ENCODE data around the gene OR9Q1.
"Not testable (repeated sequence)": the region's sequence is repeated elsewhere in the genome, so short reads cannot be mapped to it uniquely, and the experiment has no call there.

Gene OR9Q1

GRCh38 chr11:58023435-58023931, at the start of gene OR9Q1:
TSS of gene OR9Q1 (plus strand) at chr11:58023881. CDS start at chr11:58179445, 155,564 bp downstream.
- DNase-seq = no peak

GRCh38 chr11:57974132-57974531, 49.5 kb upstream of the OR9Q1 start:
- DNase-seq = no peak

GRCh38 chr11:57974848-57975601, 48.7 kb upstream of the OR9Q1 start:
- DNase-seq = no peak

GRCh38 chr11:57977709-57978108, 46.0 kb upstream of the OR9Q1 start:
- no peak for DNase-seq

- DNase-seq = no peak
Measured at GRCh38 chr11:57978686-57979531, 44.8 kb upstream of the OR9Q1 start.

- no peak for DNase-seq
Measured at GRCh38 chr11:57979532-57980079, 44.1 kb upstream of the OR9Q1 start.

GRCh38 chr11:57980201-57980600, 43.5 kb upstream of the OR9Q1 start:
- no peak for DNase-seq

- DNase-seq = no peak
Measured at GRCh38 chr11:57981536-57981935, 42.1 kb upstream of the OR9Q1 start.

GRCh38 chr11:57982776-57983175, 40.9 kb upstream of the OR9Q1 start:
- DNase-seq = no peak

- DNase-seq = no peak
Measured at GRCh38 chr11:57983191-57983590, 40.5 kb upstream of the OR9Q1 start.

GRCh38 chr11:57999523-57999922, 24.2 kb upstream of the OR9Q1 start:
- not testable (repeated sequence) for DNase-seq

GRCh38 chr11:58000021-58000420, 23.7 kb upstream of the OR9Q1 start:
- DNase-seq = not testable (repeated sequence)

GRCh38 chr11:58000699-58001098, 23.0 kb upstream of the OR9Q1 start:
- no peak for DNase-seq

GRCh38 chr11:58003036-58003435, 20.6 kb upstream of the OR9Q1 start:
- no peak for DNase-seq

GRCh38 chr11:58003591-58003990, 20.1 kb upstream of the OR9Q1 start:
- DNase-seq = no peak

GRCh38 chr11:58004664-58005063, 19.0 kb upstream of the OR9Q1 start:
- no peak for DNase-seq

GRCh38 chr11:58006940-58007339, 16.7 kb upstream of the OR9Q1 start:
- no peak for DNase-seq

GRCh38 chr11:58011771-58012170, 11.9 kb upstream of the OR9Q1 start:
- DNase-seq = no peak

- no peak for DNase-seq
Measured at GRCh38 chr11:58024601-58025091, 965 bp downstream of the OR9Q1 start.

- DNase-seq = no peak
Measured at GRCh38 chr11:58027341-58027740, 3.7 kb downstream of the OR9Q1 start.

- DNase-seq = no peak
Measured at GRCh38 chr11:58028687-58029411, 5.2 kb downstream of the OR9Q1 start.

GRCh38 chr11:58030653-58031052, 7.0 kb downstream of the OR9Q1 start, which contains the start of gene OR6Q1:
TSS of gene OR6Q1 (plus strand) at chr11:58030953. CDS start at chr11:58030953, 0 bp downstream.
- no peak for DNase-seq

- DNase-seq = no peak
Measured at GRCh38 chr11:58034471-58034870, 10.8 kb downstream of the OR9Q1 start.

All from bone marrow (tissue), 2 donors.